IMR-90 (cell line): ENCODE data around the gene NUDT8. TPM values are rescaled to one million over a fixed set of nuclear protein-coding genes. Genes with fewer than 3 reads are reported as not detected.
"Not testable (repeated sequence)": the region's sequence is repeated elsewhere in the genome, so short reads cannot be mapped to it uniquely, and the experiment has no call there.

Experiments used
- ATAC-seq: fragments of 200-7000 bp; cut with Tn5 transposase; 2 replicates; pipeline ENCODE4 v1.9.1; 2020; ENCODE audit warnings: low read depth, mild to moderate bottlenecking, moderate library complexity
- BruUV-seq: library from RNA; stranded (reverse); fragments of 400-500 nt; replicated peaks from 2 replicates; lab custom pipeline; 2021; lab: Mats Ljungman, UMichigan
- CTCF ChIA-PET: fragments of 300-600 bp; formaldehyde crosslinking; extraction: SDS; loops from one replicate; lab custom pipeline; 2021; ENCODE audit warnings: antibody characterized with exemption; lab: Yijun Ruan, JAX
- POLR2A ChIA-PET: fragments of 300-600 bp; sonication (Branson Sonifier 250); formaldehyde crosslinking; loops from one replicate; lab custom pipeline; 2022; ENCODE audit warnings: antibody characterized with exemption; ENCODE audit not compliant: unreplicated experiment; lab: Charles Lee
- DNase-seq: peaks from one replicate; pipeline ENCODE4 v3.0.0; 2013
- H2AFZ ChIP-seq: replicated peaks from 2 replicates; pipeline ENCODE3; 2013; ENCODE audit warnings: low read length, mild to moderate bottlenecking; ENCODE audit not compliant: poor library complexity
- H2AK5ac ChIP-seq: 2 replicates; pipeline ENCODE4 v1.6.1; 2013; ENCODE audit warnings: low read depth, low read length, inconsistent platforms
- H2AK9ac ChIP-seq: replicated peaks from 2 replicates; pipeline ENCODE3; 2013; ENCODE audit warnings: mild to moderate bottlenecking, low read depth, low read length, moderate library complexity; ENCODE audit not compliant: poor library complexity
- H2BK120ac ChIP-seq: 2 replicates; pipeline ENCODE4 v1.6.1; 2013; ENCODE audit warnings: low read depth, low read length, inconsistent platforms
- H2BK15ac ChIP-seq: 3 replicates; pipeline ENCODE4 v1.6.1; 2013; ENCODE audit warnings: low read depth, low read length, inconsistent platforms
- H2BK20ac ChIP-seq: 2 replicates; pipeline ENCODE4 v1.6.1; 2013; ENCODE audit warnings: low read depth, mild to moderate bottlenecking, inconsistent platforms, low read length, moderate library complexity
- H2BK5ac ChIP-seq: 2 replicates; pipeline ENCODE4 v1.6.1; 2013; ENCODE audit warnings: mild to moderate bottlenecking, low read depth, low read length, inconsistent platforms; ENCODE audit not compliant: poor library complexity, severe bottlenecking
- H3K14ac ChIP-seq: replicated peaks from 2 replicates; pipeline ENCODE4 v1.6.1; 2013; ENCODE audit warnings: low read depth, low read length, inconsistent platforms
- H3K18ac ChIP-seq: 2 replicates; pipeline ENCODE4 v1.6.1; 2013; ENCODE audit warnings: low read depth, low read length, control low read depth
- H3K23ac ChIP-seq: 2 replicates; pipeline ENCODE4 v1.6.1; 2013; ENCODE audit warnings: low read depth, low read length, inconsistent platforms
- H3K27ac ChIP-seq: 2 replicates; pipeline ENCODE4 v1.5.1; 2013; ENCODE audit warnings: mild to moderate bottlenecking, control low read depth, low read length; ENCODE audit not compliant: insufficient read depth
- H3K27me3 ChIP-seq: 2 replicates; pipeline ENCODE4 v1.6.1; 2013; ENCODE audit warnings: low read length; ENCODE audit not compliant: control insufficient read depth, insufficient read depth
- H3K36me3 ChIP-seq: 2 replicates; pipeline ENCODE4 v1.6.1; 2013; ENCODE audit warnings: low read length, mixed read lengths; ENCODE audit not compliant: control insufficient read depth, insufficient read depth
- H3K4ac ChIP-seq: 2 replicates; pipeline ENCODE4 v1.6.1; 2013; ENCODE audit warnings: low read depth, low read length, inconsistent platforms
- H3K4me1 ChIP-seq: 2 replicates; pipeline ENCODE4 v1.6.1; 2013; ENCODE audit warnings: low read length, mixed read lengths; ENCODE audit not compliant: control insufficient read depth, insufficient read depth
- H3K4me2 ChIP-seq: 2 replicates; pipeline ENCODE4 v1.6.1; 2013; ENCODE audit warnings: low read depth, mild to moderate bottlenecking, control low read depth, low read length, moderate library complexity
- H3K4me3 ChIP-seq: 2 replicates; pipeline ENCODE4 v1.5.1; 2013; ENCODE audit warnings: low read depth, mild to moderate bottlenecking, control low read depth, low read length, moderate library complexity; ENCODE audit not compliant: insufficient read depth
- H3K56ac ChIP-seq: 2 replicates; pipeline ENCODE4 v1.6.1; 2013; ENCODE audit warnings: low read length, inconsistent platforms; ENCODE audit not compliant: insufficient read depth; ENCODE audit errors: extremely low read depth
- H3K79me1 ChIP-seq, 2 experiments: 2 replicates each; pipeline ENCODE4 v1.6.1; 2013; ENCODE audit warnings: low read length in 2 of 2, inconsistent platforms in 1 of 2, low read depth in 1 of 2
- H3K9ac ChIP-seq: 2 replicates; pipeline ENCODE4 v1.6.1; 2013; ENCODE audit warnings: low read depth, low read length, control low read depth
- H3K9me1 ChIP-seq: 2 replicates; pipeline ENCODE4 v1.6.1; 2013; ENCODE audit warnings: low read length, inconsistent platforms; ENCODE audit not compliant: insufficient read depth
- H3K9me3 ChIP-seq: 2 replicates; pipeline ENCODE4 v1.6.1; 2013; ENCODE audit warnings: low read length; ENCODE audit not compliant: control insufficient read depth, insufficient read depth
- H4K20me1 ChIP-seq: 2 replicates; pipeline ENCODE4 v1.6.1; 2013; ENCODE audit warnings: low read length, inconsistent platforms; ENCODE audit not compliant: insufficient read depth
- H4K5ac ChIP-seq: 2 replicates; pipeline ENCODE4 v1.6.1; 2013; ENCODE audit warnings: mild to moderate bottlenecking, low read depth, low read length, control low read depth
- H4K8ac ChIP-seq, 2 experiments: 2 replicates each; pipeline ENCODE4 v1.6.1; 2013; ENCODE audit warnings: low read depth in 2 of 2, low read length in 2 of 2, control low read depth in 1 of 2, inconsistent platforms in 1 of 2
- H4K91ac ChIP-seq: 2 replicates; pipeline ENCODE4 v1.6.1; 2013; ENCODE audit warnings: low read depth, low read length, inconsistent platforms; ENCODE audit not compliant: insufficient read depth
- SMC3 ChIP-seq: fragments of 150-350 bp; IDR thresholded peaks from 2 replicates; pipeline ENCODE4 v1.6.1; 2016; ENCODE audit warnings: low read depth, mild to moderate bottlenecking, antibody characterized with exemption, low read length, moderate library complexity
- WGBS, 2 experiments: methylation state at CpG; one replicate each; pipeline versions ENCODE4 v1.1.5 to v1.1.7; 2013; ENCODE audit warnings: missing lambda C conversion rate in 2 of 2; ENCODE audit not compliant: insufficient read length in 1 of 2; ENCODE audit errors: extremely low coverage in 2 of 2; 5-methylcytosine and 5-hydroxymethylcytosine counted together
- dilution Hi-C: fragments of 300-500 bp; cut with HindIII; formaldehyde crosslinking; loops from one replicate; pipeline ENCODE4 v1.14.3; 2018; ENCODE audit warnings: low sequenced_read_pairs; ENCODE audit not compliant: unreplicated experiment
- in situ Hi-C: fragments of 300-500 bp; cut with MboI; formaldehyde crosslinking; loops from 3 replicates; pipeline ENCODE4 v1.14.3; 2019; ENCODE audit warnings: low sequenced_read_pairs, inconsistent platforms, mixed read lengths
- intact Hi-C: fragments of 100-400 bp; cut with micrococcal nuclease; formaldehyde crosslinking; loops from 2 replicates; pipeline ENCODE4 v1.10.0; 2022
- polyA plus RNA-seq, 3 experiments: library from polyadenylated mRNA; depleted of rRNA; stranded (reverse); fragments of >200 nt; gene quantifications; 2 replicates each; pipeline ENCODE4 v1.2.3, GENCODE V29; 2012; ENCODE audit warnings: low replicate concordance in 1 of 3
- total RNA-seq: library from RNA; depleted of rRNA; stranded (reverse); fragments of >200 nt; gene quantifications from 2 replicates; pipeline ENCODE4 v1.2.3, GENCODE V29; 2012
- TF ChIP-seq, protein P1 (sequence below): fragments of 150-350 bp; IDR thresholded peaks from 2 replicates; pipeline ENCODE4 v1.6.1; 2017; ENCODE audit warnings: mild to moderate bottlenecking, antibody characterized with exemption, low read length, low read depth

Gene NUDT8
- total and polyA plus RNA-seq, 2 of the 4 experiments (the other 2 are of a cell fraction): 1.4 to 2.5 TPM

DNA sequence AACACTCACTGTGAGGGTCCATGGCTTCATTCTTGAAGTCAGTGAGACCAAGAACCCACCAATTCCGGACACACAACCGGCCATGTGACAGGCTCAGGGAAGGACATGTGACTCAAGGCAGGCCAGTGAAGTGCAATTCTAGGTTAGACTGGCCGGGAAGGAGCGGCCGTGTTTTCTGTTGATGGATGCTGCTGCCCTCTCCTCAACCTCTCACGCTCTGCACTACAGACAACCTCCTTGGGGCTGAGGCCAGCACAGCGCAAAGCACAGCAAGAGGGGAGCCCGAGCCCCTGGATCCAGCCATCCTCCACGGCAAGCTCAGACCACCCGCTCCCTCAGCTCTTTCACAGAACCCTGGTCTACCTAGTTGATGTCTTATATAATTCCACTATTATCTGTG lies 2.8 kb downstream of the NUDT8 start:
- H2BK15ac ChIP-seq: no peak overlapping the region
- POLR2A ChIA-PET: no interaction called here
- H3K4me3 ChIP-seq: no peak overlapping the region
- H3K4me2 ChIP-seq: no peak overlapping the region
- no peak overlapping the region for H3K9ac ChIP-seq
- H2BK120ac ChIP-seq: no peak overlapping the region
- DNase-seq (no peak), ATAC-seq (no peak)
- no peak overlapping the region for H4K8ac ChIP-seq
- H2BK20ac ChIP-seq: no peak overlapping the region
- WGBS, 2 experiments: 87% methylated on average over 5 of the region's 10 CpGs; no CpG with 5 or more reads in 1 of the 2 experiments
- no peak overlapping the region for H2AFZ ChIP-seq
- H3K9me3 ChIP-seq: no peaks in the 10 kb centered on the region
- no peak overlapping the region for H3K4ac ChIP-seq
- 0 out of 2 replicates have a peak, but pooled peaks cover 3% of the 10 kb centered on the region for H3K4me1 ChIP-seq
- in situ Hi-C loops (no loop called here), dilution Hi-C loops (no loop called here), intact Hi-C loops (no loop called here)
- H3K27ac ChIP-seq: no peak overlapping the region
- H3K14ac ChIP-seq: no peak overlapping the region
- no peaks in the 10 kb centered on the region for H3K27me3 ChIP-seq
- no peak overlapping the region for H2BK5ac ChIP-seq
- no peak overlapping the region for H3K56ac ChIP-seq
- H3K79me1 ChIP-seq: no peaks in the 10 kb centered on the region
- no peak overlapping the region for H3K23ac ChIP-seq
- H2AK5ac ChIP-seq: no peak overlapping the region
- H4K20me1 ChIP-seq: no peaks in the 10 kb centered on the region
- BruUV-seq: no TSS peak
- H3K9me1 ChIP-seq: peaks cover 4% of the 10 kb centered on the region; the same call in 1 of the 2 replicates
- H4K91ac ChIP-seq: no peak overlapping the region
- H2AK9ac ChIP-seq: no peak overlapping the region
- TF ChIP-seq, protein P1, sequence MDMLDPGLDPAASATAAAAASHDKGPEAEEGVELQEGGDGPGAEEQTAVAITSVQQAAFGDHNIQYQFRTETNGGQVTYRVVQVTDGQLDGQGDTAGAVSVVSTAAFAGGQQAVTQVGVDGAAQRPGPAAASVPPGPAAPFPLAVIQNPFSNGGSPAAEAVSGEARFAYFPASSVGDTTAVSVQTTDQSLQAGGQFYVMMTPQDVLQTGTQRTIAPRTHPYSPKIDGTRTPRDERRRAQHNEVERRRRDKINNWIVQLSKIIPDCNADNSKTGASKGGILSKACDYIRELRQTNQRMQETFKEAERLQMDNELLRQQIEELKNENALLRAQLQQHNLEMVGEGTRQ: no peak
- TF ChIP-seq SMC3: no peak
- H3K36me3 ChIP-seq: no peaks in the 10 kb centered on the region
- no peak overlapping the region for H3K18ac ChIP-seq
- CTCF ChIA-PET: interaction anchor here (1.6 kb wide), 1 partner anchor 13 kb away, joined by 5 read pairs; no protein-coding TSS in a partner anchor
- H4K5ac ChIP-seq: no peak overlapping the region

DNA sequence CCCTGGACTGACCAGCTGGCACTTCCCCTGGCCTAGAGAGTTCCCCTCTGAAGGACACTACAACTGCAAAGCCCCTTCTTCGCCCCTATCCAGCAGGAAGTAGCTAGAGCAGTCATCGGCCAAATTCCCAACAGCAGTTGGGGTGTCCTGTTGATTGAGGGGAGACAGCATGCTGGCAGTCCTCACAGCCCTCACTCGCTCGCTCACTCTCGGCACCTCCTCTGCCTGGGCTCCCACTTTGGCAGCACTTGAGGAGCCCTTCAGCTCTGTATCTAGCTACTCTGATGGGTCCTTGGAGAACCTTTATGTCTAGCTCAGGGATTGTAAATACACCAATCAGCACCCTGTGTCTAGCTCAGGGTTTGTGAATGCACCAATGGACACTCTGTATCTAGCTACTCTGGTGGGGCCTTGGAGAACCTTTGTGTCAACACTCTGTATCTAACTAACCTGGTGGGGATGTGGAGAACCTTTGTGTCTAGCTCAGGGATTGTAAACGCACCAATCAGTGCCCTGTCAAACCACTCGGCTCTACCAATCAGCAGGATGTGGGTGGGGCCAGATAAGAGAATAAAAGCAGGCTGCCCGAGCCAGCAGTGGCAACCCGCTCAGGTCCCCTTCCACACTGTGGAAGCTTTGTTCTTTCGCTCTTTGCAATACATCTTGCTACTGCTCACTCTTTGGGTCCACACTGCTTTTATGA lies 3.5 kb downstream of the NUDT8 start:
- BruUV-seq, intact Hi-C loops, H2BK120ac ChIP-seq, H4K5ac ChIP-seq, POLR2A ChIA-PET, H3K18ac ChIP-seq, H3K4me2 ChIP-seq, H2BK15ac ChIP-seq, H3K79me1 ChIP-seq, H2AK5ac ChIP-seq, H4K8ac ChIP-seq, H3K27me3 ChIP-seq, DNase-seq, H3K4me3 ChIP-seq, in situ Hi-C loops, H3K27ac ChIP-seq, H4K20me1 ChIP-seq, H3K23ac ChIP-seq, H3K9me3 ChIP-seq, H4K91ac ChIP-seq, ATAC-seq, H2AFZ ChIP-seq, dilution Hi-C loops, H3K9me1 ChIP-seq, H2BK20ac ChIP-seq, H3K36me3 ChIP-seq, H3K4me1 ChIP-seq, H3K9ac ChIP-seq, H3K56ac ChIP-seq, H3K14ac ChIP-seq, H3K4ac ChIP-seq, H2AK9ac ChIP-seq, H2BK5ac ChIP-seq: not testable (repeated sequence)
- no CpG with 5 or more reads among the region's 10 CpGs for WGBS, 2 experiments
- CTCF ChIA-PET: interaction anchor here (1.6 kb wide), 1 partner anchor 12 kb away, joined by 5 read pairs; no protein-coding TSS in a partner anchor
